Measurements from ENCODE around the gene TIMM22.

- no peak for TF ChIP-seq SMC3 (IDR thresholded peaks at IDR 0.05; ENCODE audit: low read length)
- TF ChIP-seq, protein P1, sequence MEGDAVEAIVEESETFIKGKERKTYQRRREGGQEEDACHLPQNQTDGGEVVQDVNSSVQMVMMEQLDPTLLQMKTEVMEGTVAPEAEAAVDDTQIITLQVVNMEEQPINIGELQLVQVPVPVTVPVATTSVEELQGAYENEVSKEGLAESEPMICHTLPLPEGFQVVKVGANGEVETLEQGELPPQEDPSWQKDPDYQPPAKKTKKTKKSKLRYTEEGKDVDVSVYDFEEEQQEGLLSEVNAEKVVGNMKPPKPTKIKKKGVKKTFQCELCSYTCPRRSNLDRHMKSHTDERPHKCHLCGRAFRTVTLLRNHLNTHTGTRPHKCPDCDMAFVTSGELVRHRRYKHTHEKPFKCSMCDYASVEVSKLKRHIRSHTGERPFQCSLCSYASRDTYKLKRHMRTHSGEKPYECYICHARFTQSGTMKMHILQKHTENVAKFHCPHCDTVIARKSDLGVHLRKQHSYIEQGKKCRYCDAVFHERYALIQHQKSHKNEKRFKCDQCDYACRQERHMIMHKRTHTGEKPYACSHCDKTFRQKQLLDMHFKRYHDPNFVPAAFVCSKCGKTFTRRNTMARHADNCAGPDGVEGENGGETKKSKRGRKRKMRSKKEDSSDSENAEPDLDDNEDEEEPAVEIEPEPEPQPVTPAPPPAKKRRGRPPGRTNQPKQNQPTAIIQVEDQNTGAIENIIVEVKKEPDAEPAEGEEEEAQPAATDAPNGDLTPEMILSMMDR (CRISPR knock-in tag; IDR thresholded peaks at IDR 0.05) = no peak
- TF ChIP-seq ZFP62 (CRISPR knock-in tag; IDR thresholded peaks at IDR 0.05) = no peak
- TF ChIP-seq HOXA7 (CRISPR knock-in tag; IDR thresholded peaks at IDR 0.05) = no peak
- TF ChIP-seq RAD51 (IDR thresholded peaks at IDR 0.05; ENCODE audit: borderline replicate concordance) = no peak
- TF ChIP-seq ELF4 (CRISPR knock-in tag; IDR thresholded peaks at IDR 0.05; ENCODE audit: borderline replicate concordance) = no peak
- TF ChIP-seq, protein P2, sequence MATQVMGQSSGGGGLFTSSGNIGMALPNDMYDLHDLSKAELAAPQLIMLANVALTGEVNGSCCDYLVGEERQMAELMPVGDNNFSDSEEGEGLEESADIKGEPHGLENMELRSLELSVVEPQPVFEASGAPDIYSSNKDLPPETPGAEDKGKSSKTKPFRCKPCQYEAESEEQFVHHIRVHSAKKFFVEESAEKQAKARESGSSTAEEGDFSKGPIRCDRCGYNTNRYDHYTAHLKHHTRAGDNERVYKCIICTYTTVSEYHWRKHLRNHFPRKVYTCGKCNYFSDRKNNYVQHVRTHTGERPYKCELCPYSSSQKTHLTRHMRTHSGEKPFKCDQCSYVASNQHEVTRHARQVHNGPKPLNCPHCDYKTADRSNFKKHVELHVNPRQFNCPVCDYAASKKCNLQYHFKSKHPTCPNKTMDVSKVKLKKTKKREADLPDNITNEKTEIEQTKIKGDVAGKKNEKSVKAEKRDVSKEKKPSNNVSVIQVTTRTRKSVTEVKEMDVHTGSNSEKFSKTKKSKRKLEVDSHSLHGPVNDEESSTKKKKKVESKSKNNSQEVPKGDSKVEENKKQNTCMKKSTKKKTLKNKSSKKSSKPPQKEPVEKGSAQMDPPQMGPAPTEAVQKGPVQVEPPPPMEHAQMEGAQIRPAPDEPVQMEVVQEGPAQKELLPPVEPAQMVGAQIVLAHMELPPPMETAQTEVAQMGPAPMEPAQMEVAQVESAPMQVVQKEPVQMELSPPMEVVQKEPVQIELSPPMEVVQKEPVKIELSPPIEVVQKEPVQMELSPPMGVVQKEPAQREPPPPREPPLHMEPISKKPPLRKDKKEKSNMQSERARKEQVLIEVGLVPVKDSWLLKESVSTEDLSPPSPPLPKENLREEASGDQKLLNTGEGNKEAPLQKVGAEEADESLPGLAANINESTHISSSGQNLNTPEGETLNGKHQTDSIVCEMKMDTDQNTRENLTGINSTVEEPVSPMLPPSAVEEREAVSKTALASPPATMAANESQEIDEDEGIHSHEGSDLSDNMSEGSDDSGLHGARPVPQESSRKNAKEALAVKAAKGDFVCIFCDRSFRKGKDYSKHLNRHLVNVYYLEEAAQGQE (IDR thresholded peaks at IDR 0.05; ENCODE audit: borderline replicate concordance in 1 of 2, low read depth in 1 of 2, low read length in 2 of 2) = no peak
- TF ChIP-seq ZNF180 (CRISPR knock-in tag; IDR thresholded peaks at IDR 0.05; ENCODE audit: borderline replicate concordance, low read depth) = no peak
- TF ChIP-seq MYNN (CRISPR knock-in tag; IDR thresholded peaks at IDR 0.05; ENCODE audit: low read depth) = no peak
- TF ChIP-seq CAMTA2 (CRISPR knock-in tag; IDR thresholded peaks at IDR 0.05; ENCODE audit: borderline replicate concordance) = no peak
- no peak for TF ChIP-seq ZNF329 (CRISPR knock-in tag; IDR thresholded peaks at IDR 0.05; ENCODE audit: low read depth)
- no peak for TF ChIP-seq POLR2A (IDR thresholded peaks at IDR 0.05; ENCODE audit: insufficient read depth in 1 of 2, low read depth in 2 of 2, low read length in 2 of 2)
- TF ChIP-seq EZH2 (conservative IDR thresholded peaks at IDR 0.05; ENCODE audit: low read depth, low read length) = no peak
These were observed 34.8 kb upstream of the TIMM22 start for GRCh38 chr17:962166-962565.
